Nephron progenitor cell (in vitro differentiated cells): ENCODE results near the gene PVALEF.

Experiments
- DNase-seq: peaks from one replicate; pipeline ENCODE4 v3.0.0; 2021
- H3K27ac Mint-ChIP-seq: 2 replicates; pipeline ENCODE4 v1.8.0; 2021; ENCODE audit warnings: mild to moderate bottlenecking, moderate library complexity, mixed read lengths
- H3K27me3 Mint-ChIP-seq: 2 replicates; pipeline ENCODE4 v1.8.0; 2021; ENCODE audit warnings: mild to moderate bottlenecking, low read depth, mixed read lengths; ENCODE audit not compliant: poor library complexity
- H3K36me3 Mint-ChIP-seq: 2 replicates; pipeline ENCODE4 v1.8.0; 2021; ENCODE audit warnings: low read depth, mixed read lengths
- H3K4me1 Mint-ChIP-seq: 2 replicates; pipeline ENCODE4 v1.8.0; 2021; ENCODE audit warnings: mixed read lengths
- H3K4me3 Mint-ChIP-seq: 2 replicates; pipeline ENCODE4 v1.8.0; 2021; ENCODE audit warnings: mild to moderate bottlenecking, moderate library complexity, mixed read lengths
- H3K9me3 Mint-ChIP-seq: 2 replicates; pipeline ENCODE4 v1.8.0; 2021; ENCODE audit warnings: mild to moderate bottlenecking, moderate library complexity, mixed read lengths
- TF ChIP-seq, protein P1 (sequence below): fragments of 200-600 bp; sonication (generic); IDR thresholded peaks from 2 replicates; pipeline ENCODE4 v1.5.0; 2021; ENCODE audit warnings: antibody characterized with exemption

Gene PVALEF

DNA sequence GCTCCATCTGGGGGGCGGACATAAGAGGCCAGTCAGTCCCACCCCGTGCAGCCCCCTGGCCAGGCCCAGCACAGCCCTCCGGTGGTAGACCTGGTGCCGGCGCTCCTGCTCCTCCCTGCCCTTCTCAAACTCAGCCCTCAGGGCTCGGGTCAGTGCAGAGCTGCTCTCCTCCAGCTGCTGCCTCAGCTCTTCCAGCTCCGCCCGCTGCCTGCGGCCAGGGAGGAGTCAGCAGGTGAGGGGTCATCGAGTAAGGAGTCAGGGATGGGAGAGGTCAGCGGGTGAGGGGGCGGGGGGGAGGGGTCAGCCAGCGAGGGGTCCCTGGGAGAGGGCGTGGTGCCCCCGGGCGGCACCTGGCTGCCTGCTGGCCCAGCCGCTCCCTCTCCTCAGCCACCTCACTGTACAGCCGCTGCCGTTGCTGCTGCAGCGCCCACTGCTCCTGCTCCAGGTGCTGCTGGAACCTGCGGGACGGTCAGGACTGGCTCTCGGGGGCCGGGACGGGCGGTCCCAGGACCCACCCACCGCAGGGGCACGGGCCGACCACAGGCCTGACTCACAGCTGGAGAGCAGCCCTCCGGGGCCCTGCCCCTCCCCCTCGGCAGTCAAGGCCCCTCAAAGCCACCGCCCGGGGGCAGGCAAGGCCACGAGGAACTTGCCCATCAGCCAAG is 27.2 kb downstream of the PVALEF start:
- H3K4me1 Mint-ChIP-seq = no peaks in the 10 kb centered on the region
- H3K4me3 Mint-ChIP-seq = no peak overlapping the region

DNA sequence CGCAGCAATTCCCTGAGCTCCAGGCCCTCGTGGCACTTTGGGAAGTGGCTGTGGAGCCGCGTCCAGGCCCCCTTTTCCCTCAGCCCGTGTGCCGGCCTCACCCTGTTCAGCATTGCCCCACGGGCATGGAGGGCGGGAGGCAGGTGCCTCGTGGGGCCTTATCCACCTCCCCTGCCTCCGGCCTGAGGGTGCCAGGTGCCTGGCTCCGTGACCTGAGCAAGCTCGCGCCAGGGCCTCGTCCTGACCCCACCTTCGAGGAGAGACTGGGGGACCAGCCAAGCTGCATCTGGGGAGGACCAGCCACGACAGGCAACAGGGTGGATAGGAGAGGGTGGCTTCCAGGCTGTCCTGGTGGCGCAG is 27.7 kb downstream of the PVALEF start:
- no peak overlapping the region for H3K4me3 Mint-ChIP-seq
- no peaks in the 10 kb centered on the region for H3K4me1 Mint-ChIP-seq
- DNase-seq = no peak
- H3K27ac Mint-ChIP-seq = no peak overlapping the region
- no peaks in the 10 kb centered on the region for H3K27me3 Mint-ChIP-seq
- H3K9me3 Mint-ChIP-seq = no peaks in the 10 kb centered on the region
- H3K36me3 Mint-ChIP-seq = no peaks in the 10 kb centered on the region
- TF ChIP-seq, protein P1, sequence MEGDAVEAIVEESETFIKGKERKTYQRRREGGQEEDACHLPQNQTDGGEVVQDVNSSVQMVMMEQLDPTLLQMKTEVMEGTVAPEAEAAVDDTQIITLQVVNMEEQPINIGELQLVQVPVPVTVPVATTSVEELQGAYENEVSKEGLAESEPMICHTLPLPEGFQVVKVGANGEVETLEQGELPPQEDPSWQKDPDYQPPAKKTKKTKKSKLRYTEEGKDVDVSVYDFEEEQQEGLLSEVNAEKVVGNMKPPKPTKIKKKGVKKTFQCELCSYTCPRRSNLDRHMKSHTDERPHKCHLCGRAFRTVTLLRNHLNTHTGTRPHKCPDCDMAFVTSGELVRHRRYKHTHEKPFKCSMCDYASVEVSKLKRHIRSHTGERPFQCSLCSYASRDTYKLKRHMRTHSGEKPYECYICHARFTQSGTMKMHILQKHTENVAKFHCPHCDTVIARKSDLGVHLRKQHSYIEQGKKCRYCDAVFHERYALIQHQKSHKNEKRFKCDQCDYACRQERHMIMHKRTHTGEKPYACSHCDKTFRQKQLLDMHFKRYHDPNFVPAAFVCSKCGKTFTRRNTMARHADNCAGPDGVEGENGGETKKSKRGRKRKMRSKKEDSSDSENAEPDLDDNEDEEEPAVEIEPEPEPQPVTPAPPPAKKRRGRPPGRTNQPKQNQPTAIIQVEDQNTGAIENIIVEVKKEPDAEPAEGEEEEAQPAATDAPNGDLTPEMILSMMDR = no peak

More for the DNA sequence above, 27.2 kb downstream of the PVALEF start:
- TF ChIP-seq, protein P1 = no peak
- Mint-ChIP-seq H3K27me3 (no peaks in the 10 kb centered on the region), H3K27ac (no peak overlapping the region), H3K9me3 (no peaks in the 10 kb centered on the region), H3K36me3 (no peaks in the 10 kb centered on the region)
- no peak for DNase-seq

DNA sequence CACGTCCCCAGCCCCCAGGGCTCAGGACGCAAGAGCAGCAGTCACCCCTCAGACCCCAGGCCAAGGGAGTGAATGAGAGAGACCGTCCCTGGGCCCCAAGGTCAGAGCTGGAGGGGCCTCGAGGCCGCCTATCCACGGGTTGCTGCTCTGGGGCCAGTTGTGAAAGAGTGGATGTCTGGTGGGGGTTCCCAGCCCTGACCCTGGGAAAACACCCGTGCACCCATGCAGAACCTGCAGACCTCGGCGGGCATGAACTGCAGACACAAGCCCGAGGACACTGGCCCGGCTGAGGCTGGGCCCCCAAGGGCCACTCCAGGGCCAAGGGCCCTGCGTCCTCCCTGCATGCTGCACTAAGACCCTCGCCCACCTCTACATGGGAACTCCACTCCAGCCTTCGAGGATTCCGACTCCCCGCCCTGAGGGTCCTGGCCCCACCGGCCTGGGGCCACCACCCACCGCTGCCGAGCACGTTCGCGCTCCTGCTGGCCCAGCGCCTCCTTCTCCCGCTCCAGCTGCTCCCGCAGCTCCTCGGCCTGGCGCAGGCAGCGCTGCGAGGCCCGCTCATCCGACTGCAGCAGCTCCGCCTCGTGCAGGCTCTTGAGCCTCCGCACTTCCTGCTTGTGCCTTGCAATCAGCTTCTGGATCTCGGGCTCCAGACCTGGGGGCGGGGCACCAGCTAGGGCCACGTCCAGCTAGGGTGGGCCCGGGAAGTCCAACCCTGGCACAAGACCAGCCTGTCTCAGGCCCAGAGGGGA is 28.3 kb downstream of the PVALEF start:
- H3K36me3 Mint-ChIP-seq = no peaks in the 10 kb centered on the region
- no peak for DNase-seq
- no peaks in the 10 kb centered on the region for H3K9me3 Mint-ChIP-seq
- H3K27ac Mint-ChIP-seq = no peak overlapping the region
- H3K4me3 Mint-ChIP-seq = no peak overlapping the region
- H3K27me3 Mint-ChIP-seq = no peaks in the 10 kb centered on the region
- no peaks in the 10 kb centered on the region for H3K4me1 Mint-ChIP-seq
- TF ChIP-seq, protein P1 = no peak

- H3K36me3 Mint-ChIP-seq = no peaks in the 10 kb centered on the region
- no peaks in the 10 kb centered on the region for H3K9me3 Mint-ChIP-seq
- no peak overlapping the region for H3K27ac Mint-ChIP-seq
- no peaks in the 10 kb centered on the region for H3K27me3 Mint-ChIP-seq
- H3K4me3 Mint-ChIP-seq = no peak overlapping the region
- TF ChIP-seq, protein P1 = no peak
- no peak for DNase-seq
- H3K4me1 Mint-ChIP-seq = no peaks in the 10 kb centered on the region
These were observed 29.0 kb downstream of the PVALEF start for GRCh38 chr17:81194225-81194760.

GRCh38 chr17:81194941-81195901 is 29.9 kb downstream of the PVALEF start:
- Mint-ChIP-seq H3K9me3 (no peaks in the 10 kb centered on the region), H3K27ac (no peak overlapping the region), H3K27me3 (no peaks in the 10 kb centered on the region), H3K36me3 (no peaks in the 10 kb centered on the region), H3K4me3 (no peak overlapping the region), H3K4me1 (no peaks in the 10 kb centered on the region)
- DNase-seq = no peak
- TF ChIP-seq, protein P1 = no peak
